Muscle layer of duodenum (tissue), 2 donors: ENCODE measurements around the gene BLM.

Experiments used
- H3K27ac ChIP-seq: one replicate; pipeline ENCODE4 v1.7.0; 2013; ENCODE audit warnings: mild to moderate bottlenecking, low read length
- H3K27me3 ChIP-seq: one replicate; pipeline ENCODE4 v1.7.0; 2013; ENCODE audit warnings: low read depth, mild to moderate bottlenecking, control low read depth, low read length
- H3K36me3 ChIP-seq, 2 donors: one replicate each; pipeline ENCODE4 v1.7.0; 2013; ENCODE audit warnings: low read length in 2 of 2, control low read depth in 1 of 2, mild to moderate bottlenecking in 1 of 2; ENCODE audit not compliant: insufficient read depth in 2 of 2, control insufficient read depth in 1 of 2
- H3K4me1 ChIP-seq, 2 donors: one replicate each; pipeline ENCODE4 v1.7.0; 2013; ENCODE audit warnings: low read length in 2 of 2, mild to moderate bottlenecking in 2 of 2, control low read depth in 1 of 2, moderate library complexity in 1 of 2; ENCODE audit not compliant: insufficient read depth in 2 of 2, control insufficient read depth in 1 of 2
- H3K4me3 ChIP-seq, 2 donors: one replicate each; pipeline ENCODE4 v1.7.0; 2013; ENCODE audit warnings: low read length in 2 of 2, low read depth in 1 of 2, mild to moderate bottlenecking in 1 of 2
- H3K9me3 ChIP-seq, 2 donors: one replicate each; pipeline ENCODE4 v1.7.0; 2013; ENCODE audit warnings: low read length in 2 of 2, control low read depth in 1 of 2, mild to moderate bottlenecking in 1 of 2; ENCODE audit not compliant: control insufficient read depth in 1 of 2
- donor health status: healthy.

BLM gene

DNA sequence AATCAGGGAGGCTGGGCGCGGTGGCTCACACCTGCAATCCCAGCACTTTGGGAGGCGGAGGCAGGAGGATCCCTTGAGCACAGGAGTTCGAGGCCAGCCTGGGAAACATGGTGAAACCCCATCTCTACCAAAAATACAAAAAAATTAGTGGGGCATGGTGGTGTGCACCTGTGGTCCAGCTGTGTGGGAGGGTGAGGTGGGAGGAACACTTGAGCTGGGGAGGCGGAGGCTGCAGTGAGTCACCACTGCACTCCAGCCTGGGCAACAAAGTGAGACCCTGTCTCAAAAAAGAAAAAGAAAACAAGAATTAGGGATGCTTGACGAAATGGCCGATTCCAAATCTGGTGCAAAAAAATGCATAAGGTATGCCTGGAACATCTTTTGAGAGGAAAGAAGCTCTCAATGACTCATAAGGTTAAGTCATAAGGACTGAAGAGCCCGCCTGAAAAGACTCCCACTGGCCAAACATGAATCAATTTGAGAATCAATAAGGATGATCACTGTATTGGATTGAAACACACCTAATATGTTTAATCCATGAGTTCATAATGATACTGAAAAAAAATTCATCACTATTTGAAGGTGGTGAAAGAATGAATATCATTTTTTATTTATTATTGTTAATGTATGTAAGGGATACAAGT is 27.7 kb downstream of the BLM start:
- Histone ChIP-seq H3K27me3 (no peaks in the 10 kb centered on the region), H3K9me3 (no peaks in the 10 kb centered on the region), H3K4me3 (no peak overlapping the region), H3K4me1 (no peaks in the 10 kb centered on the region), H3K27ac (no peak overlapping the region), H3K36me3 (no peaks in the 10 kb centered on the region)

DNA sequence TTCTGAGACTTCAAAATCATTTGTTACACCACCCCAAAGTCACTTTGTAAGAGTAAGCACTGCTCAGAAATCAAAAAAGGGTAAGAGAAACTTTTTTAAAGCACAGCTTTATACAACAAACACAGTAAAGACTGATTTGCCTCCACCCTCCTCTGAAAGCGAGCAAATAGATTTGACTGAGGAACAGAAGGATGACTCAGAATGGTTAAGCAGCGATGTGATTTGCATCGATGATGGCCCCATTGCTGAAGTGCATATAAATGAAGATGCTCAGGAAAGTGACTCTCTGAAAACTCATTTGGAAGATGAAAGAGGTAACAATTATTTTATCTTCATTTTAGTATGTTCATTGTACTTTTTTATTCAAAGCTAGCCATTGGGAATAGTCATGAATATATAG is 32.6 kb downstream of the BLM start:
- Histone ChIP-seq H3K4me3 (no peak overlapping the region), H3K36me3 (no peaks in the 10 kb centered on the region), H3K27me3 (no peaks in the 10 kb centered on the region), H3K4me1 (no peaks in the 10 kb centered on the region), H3K27ac (no peak overlapping the region), H3K9me3 (no peaks in the 10 kb centered on the region)

DNA sequence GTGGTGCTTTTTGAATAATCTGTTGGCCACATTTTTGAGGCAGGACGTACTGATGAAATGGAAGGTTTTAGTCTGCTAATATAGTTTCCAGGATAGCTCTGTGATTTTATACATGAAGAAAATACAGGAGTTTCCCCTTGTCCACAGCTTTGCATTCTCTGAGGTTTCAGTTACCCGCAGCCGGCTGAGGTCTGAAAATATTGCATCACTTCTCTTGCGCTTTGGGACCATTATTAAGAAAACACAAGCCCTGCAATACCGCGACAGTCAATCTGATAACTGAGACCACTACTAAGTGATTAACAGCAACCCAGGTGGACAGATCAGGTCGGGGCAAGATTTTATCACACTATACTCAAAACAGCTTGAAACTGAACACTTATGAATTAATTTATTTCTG is 33.0 kb downstream of the BLM start:
- H3K27ac ChIP-seq: no peak overlapping the region

GRCh38 chr15:90751300-90751825 is 34.2 kb downstream of the BLM start:
- H3K4me3 ChIP-seq: no peak overlapping the region
- H3K36me3 ChIP-seq: no peaks in the 10 kb centered on the region

More for the DNA sequence above, 33.0 kb downstream of the BLM start:
- H3K4me1 ChIP-seq: no peaks in the 10 kb centered on the region
- no peak overlapping the region for H3K4me3 ChIP-seq
- H3K36me3 ChIP-seq: no peaks in the 10 kb centered on the region
- no peaks in the 10 kb centered on the region for H3K9me3 ChIP-seq
- no peaks in the 10 kb centered on the region for H3K27me3 ChIP-seq

GRCh38 chr15:90756916-90757315 is 39.8 kb downstream of the BLM start:
- H3K9me3 ChIP-seq: no peaks in the 10 kb centered on the region
- H3K4me1 ChIP-seq: no peaks in the 10 kb centered on the region
- H3K27me3 ChIP-seq: no peaks in the 10 kb centered on the region
- H3K4me3 ChIP-seq: no peak overlapping the region
- H3K36me3 ChIP-seq: no peaks in the 10 kb centered on the region
- H3K27ac ChIP-seq: no peak overlapping the region

More at GRCh38 chr15:90751300-90751825, 34.2 kb downstream of the BLM start:
- Histone ChIP-seq H3K27me3 (no peaks in the 10 kb centered on the region), H3K4me1 (no peaks in the 10 kb centered on the region), H3K27ac (no peak overlapping the region), H3K9me3 (no peaks in the 10 kb centered on the region)

DNA sequence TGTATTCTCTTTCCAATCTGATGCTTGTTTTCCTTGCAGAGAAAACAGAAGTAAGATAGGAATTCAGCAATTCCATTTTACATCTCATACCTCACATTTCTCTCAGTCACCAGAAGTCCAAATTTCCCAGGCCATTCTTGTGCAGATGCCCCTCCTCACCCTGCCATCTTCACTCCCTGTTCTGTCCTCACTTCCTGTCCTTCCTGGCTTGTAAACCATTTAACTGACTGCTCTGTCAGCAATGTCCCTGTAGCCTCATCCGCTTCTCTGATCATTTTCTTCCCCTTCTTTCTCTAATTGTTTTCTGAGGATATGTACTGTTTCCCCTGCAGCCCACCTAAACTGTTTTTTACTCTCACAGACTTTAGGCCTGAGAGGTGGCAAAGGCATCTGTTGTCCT is 40.3 kb downstream of the BLM start:
- H3K4me3 ChIP-seq: no peak overlapping the region
- H3K27ac ChIP-seq: no peak overlapping the region
- no peaks in the 10 kb centered on the region for H3K36me3 ChIP-seq
- H3K4me1 ChIP-seq: no peaks in the 10 kb centered on the region
- H3K9me3 ChIP-seq: no peaks in the 10 kb centered on the region
- no peaks in the 10 kb centered on the region for H3K27me3 ChIP-seq

DNA sequence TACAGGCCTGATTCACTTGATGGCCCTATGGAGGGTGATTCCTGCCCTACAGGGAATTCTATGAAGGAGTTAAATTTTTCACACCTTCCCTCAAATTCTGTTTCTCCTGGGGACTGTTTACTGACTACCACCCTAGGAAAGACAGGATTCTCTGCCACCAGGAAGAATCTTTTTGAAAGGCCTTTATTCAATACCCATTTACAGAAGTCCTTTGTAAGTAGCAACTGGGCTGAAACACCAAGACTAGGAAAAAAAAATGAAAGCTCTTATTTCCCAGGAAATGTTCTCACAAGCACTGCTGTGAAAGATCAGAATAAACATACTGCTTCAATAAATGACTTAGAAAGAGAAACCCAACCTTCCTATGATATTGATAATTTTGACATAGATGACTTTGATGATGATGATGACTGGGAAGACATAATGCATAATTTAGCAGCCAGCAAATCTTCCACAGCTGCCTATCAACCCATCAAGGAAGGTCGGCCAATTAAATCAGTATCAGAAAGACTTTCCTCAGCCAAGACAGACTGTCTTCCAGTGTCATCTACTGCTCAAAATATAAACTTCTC is 43.6 kb downstream of the BLM start:
- no peak overlapping the region for H3K4me3 ChIP-seq
- no peaks in the 10 kb centered on the region for H3K27me3 ChIP-seq
- H3K36me3 ChIP-seq: no peaks in the 10 kb centered on the region
- H3K9me3 ChIP-seq: no peaks in the 10 kb centered on the region
- H3K27ac ChIP-seq: no peak overlapping the region
- H3K4me1 ChIP-seq: no peaks in the 10 kb centered on the region

DNA sequence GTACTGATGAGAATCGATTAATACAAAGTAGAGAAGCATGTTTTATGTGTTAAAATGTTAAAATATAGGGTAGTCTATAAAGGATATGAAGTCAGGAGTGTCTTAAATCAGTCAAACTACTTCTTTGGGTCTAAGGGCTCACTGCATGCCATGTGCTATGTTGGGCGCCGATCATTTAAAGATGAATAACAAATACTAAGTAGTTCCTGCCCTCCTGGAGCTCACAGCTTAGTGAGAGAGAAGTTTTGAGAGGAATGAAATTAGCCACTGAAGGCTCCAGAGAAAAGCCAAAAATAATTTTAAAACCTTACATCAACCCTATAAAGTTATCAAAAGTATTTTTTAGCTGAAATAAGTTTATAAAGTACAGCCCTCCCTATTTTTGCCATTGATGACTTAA is 44.5 kb downstream of the BLM start:
- H3K36me3 ChIP-seq: no peaks in the 10 kb centered on the region
- H3K9me3 ChIP-seq: no peaks in the 10 kb centered on the region
- no peak overlapping the region for H3K4me3 ChIP-seq
- H3K27me3 ChIP-seq: no peaks in the 10 kb centered on the region
- no peak overlapping the region for H3K27ac ChIP-seq
- no peaks in the 10 kb centered on the region for H3K4me1 ChIP-seq

- Histone ChIP-seq H3K4me1 (no peaks in the 10 kb centered on the region), H3K9me3 (no peaks in the 10 kb centered on the region), H3K27me3 (no peaks in the 10 kb centered on the region), H3K27ac (no peak overlapping the region), H3K36me3 (no peaks in the 10 kb centered on the region), H3K4me3 (no peak overlapping the region)
These were observed 45.0 kb downstream of the BLM start for GRCh38 chr15:90762109-90762508.

GRCh38 chr15:90763366-90764099 is 46.4 kb downstream of the BLM start:
- Histone ChIP-seq H3K9me3 (no peaks in the 10 kb centered on the region), H3K36me3 (no peaks in the 10 kb centered on the region), H3K4me3 (no peak overlapping the region), H3K4me1 (no peaks in the 10 kb centered on the region), H3K27me3 (no peaks in the 10 kb centered on the region), H3K27ac (no peak overlapping the region)

DNA sequence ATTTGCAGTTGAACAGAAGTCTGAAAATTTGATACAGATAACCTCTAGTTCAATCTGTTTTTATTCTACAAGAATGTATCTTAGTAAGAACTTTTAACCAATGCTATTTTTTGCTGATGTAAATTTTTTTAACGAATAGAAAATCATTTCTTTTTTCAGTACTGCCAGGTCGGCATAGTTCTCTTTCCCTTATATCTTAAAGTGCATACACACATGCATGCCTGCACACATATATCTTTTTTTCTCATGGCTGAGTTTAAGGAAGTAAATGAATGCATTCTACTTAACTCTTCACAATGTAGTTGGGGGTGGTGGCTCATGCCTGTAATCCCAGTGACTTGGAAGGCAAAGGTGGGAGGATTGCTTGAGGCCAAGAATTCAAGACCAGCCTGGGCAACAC is 48.4 kb downstream of the BLM start:
- Histone ChIP-seq H3K9me3 (no peaks in the 10 kb centered on the region), H3K4me3 (no peak overlapping the region), H3K4me1 (no peaks in the 10 kb centered on the region), H3K36me3 (no peaks in the 10 kb centered on the region), H3K27ac (no peak overlapping the region), H3K27me3 (no peaks in the 10 kb centered on the region)
